BJ (cell line): ENCODE measurements around the gene NAP1L4. TPM values are rescaled to one million over a fixed set of nuclear protein-coding genes. Genes with fewer than 3 reads are reported as not detected.

Experiments used
- CTCF ChIA-PET: fragments of 350-600 bp; formaldehyde crosslinking; extraction: SDS; loops from one replicate; lab custom pipeline; 2021; ENCODE audit warnings: antibody characterized with exemption, inconsistent platforms; lab: Yijun Ruan, JAX
- POLR2A ChIA-PET: fragments of 300-600 bp; sonication (Branson Sonifier 250); formaldehyde crosslinking; extraction: SDS; loops from one replicate; lab custom pipeline; 2021; ENCODE audit warnings: antibody characterized with exemption; lab: Charles Lee
- DNase-seq: peaks from one replicate; pipeline ENCODE4 v3.0.0-alpha.2; 2011; ENCODE audit warnings: low read depth
- H3K27me3 ChIP-seq: 2 replicates; pipeline ENCODE4 v1.6.0; 2011; ENCODE audit warnings: low read length; ENCODE audit not compliant: control insufficient read depth, insufficient read depth
- H3K36me3 ChIP-seq: 2 replicates; pipeline ENCODE4 v1.5.1; 2011; ENCODE audit warnings: low read length; ENCODE audit not compliant: control insufficient read depth, insufficient read depth
- H3K4me3 ChIP-seq: 2 replicates; pipeline ENCODE4 v1.5.1; 2011; ENCODE audit warnings: low read depth, mild to moderate bottlenecking, control low read depth, low read length
- polyA plus RNA-seq: library from polyadenylated mRNA; depleted of rRNA; stranded (reverse); fragments of >200 nt; gene quantifications from 2 replicates; pipeline ENCODE4 v1.2.3, GENCODE V29; 2011
- TF ChIP-seq, protein P1 (sequence below): IDR thresholded peaks from 2 replicates; pipeline ENCODE4 v1.5.1; 2011; ENCODE audit warnings: low read depth, mild to moderate bottlenecking, control low read depth, inconsistent platforms, low read length, moderate library complexity; ENCODE audit not compliant: insufficient read depth

The NAP1L4 gene
- polyA plus RNA-seq, 1 experiment: 65.1 TPM

- TF ChIP-seq, protein P1, sequence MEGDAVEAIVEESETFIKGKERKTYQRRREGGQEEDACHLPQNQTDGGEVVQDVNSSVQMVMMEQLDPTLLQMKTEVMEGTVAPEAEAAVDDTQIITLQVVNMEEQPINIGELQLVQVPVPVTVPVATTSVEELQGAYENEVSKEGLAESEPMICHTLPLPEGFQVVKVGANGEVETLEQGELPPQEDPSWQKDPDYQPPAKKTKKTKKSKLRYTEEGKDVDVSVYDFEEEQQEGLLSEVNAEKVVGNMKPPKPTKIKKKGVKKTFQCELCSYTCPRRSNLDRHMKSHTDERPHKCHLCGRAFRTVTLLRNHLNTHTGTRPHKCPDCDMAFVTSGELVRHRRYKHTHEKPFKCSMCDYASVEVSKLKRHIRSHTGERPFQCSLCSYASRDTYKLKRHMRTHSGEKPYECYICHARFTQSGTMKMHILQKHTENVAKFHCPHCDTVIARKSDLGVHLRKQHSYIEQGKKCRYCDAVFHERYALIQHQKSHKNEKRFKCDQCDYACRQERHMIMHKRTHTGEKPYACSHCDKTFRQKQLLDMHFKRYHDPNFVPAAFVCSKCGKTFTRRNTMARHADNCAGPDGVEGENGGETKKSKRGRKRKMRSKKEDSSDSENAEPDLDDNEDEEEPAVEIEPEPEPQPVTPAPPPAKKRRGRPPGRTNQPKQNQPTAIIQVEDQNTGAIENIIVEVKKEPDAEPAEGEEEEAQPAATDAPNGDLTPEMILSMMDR: no peak
- Histone ChIP-seq H3K36me3 (peaks cover 3% of the 10 kb centered on the region), H3K4me3 (no peak overlapping the region), H3K27me3 (no peaks in the 10 kb centered on the region)
- CTCF ChIA-PET: interaction anchor here (0.9 to 3.9 kb wide), 2 partner anchors 10 to 14 kb away, joined by 3 to 16 read pairs; partner anchors contain the start of gene PHLDA2
- DNase-seq: no peak
- POLR2A ChIA-PET: no interaction called here
Observed at GRCh38 chr11:2943711-2944118, 48.4 kb downstream of the NAP1L4 start.

GRCh38 chr11:2942872-2943710 is 49.0 kb downstream of the NAP1L4 start:
- Histone ChIP-seq H3K36me3 (peaks cover 2% of the 10 kb centered on the region), H3K4me3 (no peak overlapping the region), H3K27me3 (no peaks in the 10 kb centered on the region)
- ChIA-PET CTCF (interaction anchor here (0.9 to 3.9 kb wide), 2 partner anchors 10 to 13 kb away, joined by 3 to 16 read pairs; partner anchors contain the start of gene PHLDA2), POLR2A (no interaction called here)
- TF ChIP-seq, protein P1: no peak
- no peak for DNase-seq

GRCh38 chr11:2942447-2942846 is 49.7 kb downstream of the NAP1L4 start:
- no peak for DNase-seq
- TF ChIP-seq, protein P1: no peak
- no peaks in the 10 kb centered on the region for H3K27me3 ChIP-seq
- H3K4me3 ChIP-seq: no peak overlapping the region
- no peaks in the 10 kb centered on the region; the same call in none of the 2 replicates for H3K36me3 ChIP-seq
- POLR2A ChIA-PET: no interaction called here
- CTCF ChIA-PET: interaction anchor here (0.9 to 3.9 kb wide), 2 partner anchors 11 to 12 kb away, joined by 3 to 16 read pairs; partner anchors contain the start of gene PHLDA2

GRCh38 chr11:2940921-2941821 is 51.0 kb downstream of the NAP1L4 start:
- H3K4me3 ChIP-seq: no peak overlapping the region
- H3K36me3 ChIP-seq: no peaks in the 10 kb centered on the region; the same call in none of the 2 replicates
- CTCF ChIA-PET: interaction anchor here (0.5 to 3.9 kb wide), 3 partner anchors 11 to 470 kb away, joined by 3 to 16 read pairs (median 5); partner anchors contain the start of gene PHLDA2
- no peak for DNase-seq
- POLR2A ChIA-PET: no interaction called here
- TF ChIP-seq, protein P1: no peak
- no peaks in the 10 kb centered on the region for H3K27me3 ChIP-seq
